ENCODE data around the gene DOCK8. TPM values are rescaled to one million over a fixed set of nuclear protein-coding genes. Genes with fewer than 3 reads are reported as not detected.

The DOCK8 gene
- total RNA-seq, 1 experiment from 2014 or later, result 1.3 TPM

- DNase-seq (ENCODE audit: low read depth), result no peak
Observed at GRCh38 chr9:414595-414994, 199.9 kb downstream of the DOCK8 start.

GRCh38 chr9:419571-420171, 205.0 kb downstream of the DOCK8 start:
- peak; percentile 46 for DNase-seq (ENCODE audit: low read depth)

- DNase-seq (ENCODE audit: low read depth), result peak; percentile 30
Observed at GRCh38 chr9:421896-422295, 207.2 kb downstream of the DOCK8 start.

- no peak for DNase-seq (ENCODE audit: low read depth)
Observed at GRCh38 chr9:426264-426663, 211.6 kb downstream of the DOCK8 start.

- DNase-seq (ENCODE audit: low read depth), result no peak
Observed at GRCh38 chr9:426976-427375, 212.3 kb downstream of the DOCK8 start.

- DNase-seq (ENCODE audit: low read depth), result no peak
Observed at GRCh38 chr9:431701-432100, 217.0 kb downstream of the DOCK8 start.

- no peak for DNase-seq (ENCODE audit: low read depth)
Observed at GRCh38 chr9:436482-436881, 221.8 kb downstream of the DOCK8 start.

GRCh38 chr9:437066-437465, 222.4 kb downstream of the DOCK8 start:
- DNase-seq (ENCODE audit: low read depth), result no peak

GRCh38 chr9:437574-438001, 222.9 kb downstream of the DOCK8 start:
- DNase-seq (ENCODE audit: low read depth), result no peak

GRCh38 chr9:438066-438465, 223.4 kb downstream of the DOCK8 start:
- no peak for DNase-seq (ENCODE audit: low read depth)

GRCh38 chr9:438961-439768, 224.5 kb downstream of the DOCK8 start:
- no peak for DNase-seq (ENCODE audit: low read depth)

GRCh38 chr9:441126-441525, 226.5 kb downstream of the DOCK8 start:
- DNase-seq (ENCODE audit: low read depth), result no peak

- DNase-seq (ENCODE audit: low read depth), result peak; percentile 72
Observed at GRCh38 chr9:444528-444927, 229.9 kb downstream of the DOCK8 start.

GRCh38 chr9:445033-445432, 230.4 kb downstream of the DOCK8 start:
- peak; percentile 78 for DNase-seq (ENCODE audit: low read depth)

GRCh38 chr9:446074-446699, 231.5 kb downstream of the DOCK8 start:
- no peak for DNase-seq (ENCODE audit: low read depth)

- DNase-seq (ENCODE audit: low read depth), result peak; percentile 91
Observed at GRCh38 chr9:447230-448025, 232.8 kb downstream of the DOCK8 start.

- DNase-seq (ENCODE audit: low read depth), result no peak
Observed at GRCh38 chr9:450057-450456, 235.4 kb downstream of the DOCK8 start.

- no peak for DNase-seq (ENCODE audit: low read depth)
Observed at GRCh38 chr9:450561-450960, 235.9 kb downstream of the DOCK8 start.

- DNase-seq (ENCODE audit: low read depth), result no peak
Observed at GRCh38 chr9:453832-454231, 239.2 kb downstream of the DOCK8 start.

GRCh38 chr9:456365-456764, 241.7 kb downstream of the DOCK8 start:
- DNase-seq (ENCODE audit: low read depth), result no peak

- no peak for DNase-seq (ENCODE audit: low read depth)
Observed at GRCh38 chr9:458590-458989, 243.9 kb downstream of the DOCK8 start.

Measured in Daoy (cell line).